Activated CD8-positive, alpha-beta memory T cell treated with anti-CD3 and anti-CD28 coated beads, Interleukin-2, amount 10 ng/mL, durations not matched to agents 7 days and 5 days (primary cell): ENCODE results near the gene CPNE4. TPM values are rescaled to one million over a fixed set of nuclear protein-coding genes. Genes with fewer than 3 reads are reported as not detected.

Source experiments
- ATAC-seq: fragments of 150-1000 bp; cut with Tn5 transposase; one replicate; pipeline ENCODE4 v1.10.0; 2021; ENCODE audit warnings: moderate library complexity
- CTCF ChIA-PET: fragments of 350-600 bp; sonication (Branson Sonifier 250); formaldehyde crosslinking; loops from one replicate; lab custom pipeline; 2021; ENCODE audit warnings: antibody characterized with exemption; lab: Charles Lee
- DNase-seq: peaks from one replicate; pipeline ENCODE4 v3.0.0-alpha.2; 2020
- H3K27ac Mint-ChIP-seq: one replicate; pipeline ENCODE4 v1.8.0; 2021; ENCODE audit warnings: mild to moderate bottlenecking, mixed read lengths
- H3K27me3 Mint-ChIP-seq: one replicate; pipeline ENCODE4 v1.8.0; 2021; ENCODE audit warnings: mixed read lengths
- H3K36me3 Mint-ChIP-seq: one replicate; pipeline ENCODE4 v1.8.0; 2021; ENCODE audit warnings: mild to moderate bottlenecking, mixed read lengths
- H3K4me1 Mint-ChIP-seq: one replicate; pipeline ENCODE4 v1.8.0; 2021; ENCODE audit warnings: mixed read lengths
- H3K4me3 Mint-ChIP-seq: one replicate; pipeline ENCODE4 v1.8.0; 2021; ENCODE audit warnings: mild to moderate bottlenecking, moderate library complexity, mixed read lengths
- H3K9me3 Mint-ChIP-seq: one replicate; pipeline ENCODE4 v1.8.0; 2022; ENCODE audit warnings: low read depth, mixed read lengths
- total RNA-seq, 2 experiments: library from RNA; stranded (reverse); gene quantifications; one replicate each; pipeline ENCODE4 v1.2.3, GENCODE V29; 2021

CPNE4 gene
- total RNA-seq, 2 experiments from 2014 or later = not detected

- Mint-ChIP-seq H3K4me1 (no peaks in the 10 kb centered on the region), H3K4me3 (no peak overlapping the region), H3K27me3 (no peaks in the 10 kb centered on the region), H3K27ac (no peak overlapping the region), H3K9me3 (no peaks in the 10 kb centered on the region), H3K36me3 (no peaks in the 10 kb centered on the region)
- CTCF ChIA-PET = no interaction called here
- ATAC-seq (no peak), DNase-seq (no peak)
These were observed 153.9 kb downstream of the CPNE4 start for GRCh38 chr3:131880948-131881347.

DNA sequence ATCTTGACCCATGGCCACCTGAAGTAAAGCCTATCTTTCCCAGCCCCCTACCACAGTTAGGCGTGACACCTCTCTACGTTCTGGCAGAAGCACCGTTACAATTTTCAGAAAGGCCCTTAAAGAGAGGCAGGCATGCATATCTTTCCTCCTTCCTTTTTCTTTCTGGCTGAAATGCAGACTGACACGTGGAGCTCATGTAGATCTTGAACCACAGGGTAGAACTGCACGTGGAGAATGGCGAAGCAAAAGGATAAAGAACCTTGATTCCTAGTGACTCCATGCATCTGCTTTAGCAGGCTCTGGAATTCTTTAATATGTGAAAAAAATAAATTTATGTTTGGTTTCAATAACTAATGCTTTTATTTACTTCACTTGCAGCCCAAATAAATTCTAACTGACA lies 166.6 kb downstream of the CPNE4 start:
- CTCF ChIA-PET = no interaction called here
- no peak overlapping the region for H3K4me3 Mint-ChIP-seq
- ATAC-seq = no peak
- H3K27ac Mint-ChIP-seq = no peak overlapping the region
- no peak for DNase-seq
- H3K27me3 Mint-ChIP-seq = no peaks in the 10 kb centered on the region
- peaks cover 2% of the 10 kb centered on the region for H3K9me3 Mint-ChIP-seq
- no peaks in the 10 kb centered on the region for H3K4me1 Mint-ChIP-seq
- no peaks in the 10 kb centered on the region for H3K36me3 Mint-ChIP-seq

- H3K36me3 Mint-ChIP-seq = no peaks in the 10 kb centered on the region
- H3K27ac Mint-ChIP-seq = no peak overlapping the region
- DNase-seq (no peak), ATAC-seq (no peak)
- no peaks in the 10 kb centered on the region for H3K27me3 Mint-ChIP-seq
- peaks cover 2% of the 10 kb centered on the region for H3K9me3 Mint-ChIP-seq
- CTCF ChIA-PET = no interaction called here
- H3K4me1 Mint-ChIP-seq = no peaks in the 10 kb centered on the region
- H3K4me3 Mint-ChIP-seq = no peak overlapping the region
These were observed 178.6 kb downstream of the CPNE4 start for GRCh38 chr3:131856171-131856570.

DNA sequence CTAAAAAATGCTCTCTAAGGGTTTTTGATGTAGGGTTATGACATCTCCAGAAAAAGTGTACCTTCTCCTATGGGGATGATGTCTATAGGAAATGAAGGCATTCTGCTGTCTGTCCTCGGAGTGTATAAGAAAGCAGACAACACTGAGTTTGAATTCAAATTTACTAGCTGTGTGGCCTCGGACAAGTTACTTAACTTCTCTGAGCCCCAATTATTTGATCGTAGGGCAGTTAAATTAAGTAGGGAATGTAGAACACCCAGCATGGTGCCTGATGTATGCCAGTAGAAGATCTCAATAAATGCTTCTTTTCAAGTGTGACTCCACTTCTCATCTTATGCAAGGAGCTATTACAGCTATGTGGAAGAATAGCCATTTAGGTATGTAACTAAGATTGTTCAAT lies 184.6 kb downstream of the CPNE4 start:
- H3K36me3 Mint-ChIP-seq = no peaks in the 10 kb centered on the region
- no peak for ATAC-seq
- peaks cover 2% of the 10 kb centered on the region for H3K9me3 Mint-ChIP-seq
- no peaks in the 10 kb centered on the region for H3K4me1 Mint-ChIP-seq
- no peak overlapping the region for H3K27ac Mint-ChIP-seq
- CTCF ChIA-PET = no interaction called here
- H3K27me3 Mint-ChIP-seq = no peaks in the 10 kb centered on the region
- no peak overlapping the region for H3K4me3 Mint-ChIP-seq
- DNase-seq = no peak

- Mint-ChIP-seq H3K27me3 (no peaks in the 10 kb centered on the region), H3K4me3 (no peak overlapping the region), H3K4me1 (no peaks in the 10 kb centered on the region), H3K36me3 (no peaks in the 10 kb centered on the region), H3K9me3 (peaks cover 2% of the 10 kb centered on the region), H3K27ac (no peak overlapping the region)
- CTCF ChIA-PET = no interaction called here
- no peak for DNase-seq
- no peak for ATAC-seq
These were observed 185.2 kb downstream of the CPNE4 start for GRCh38 chr3:131849616-131850015.

- H3K9me3 Mint-ChIP-seq = no peaks in the 10 kb centered on the region
- H3K27ac Mint-ChIP-seq = no peak overlapping the region
- H3K36me3 Mint-ChIP-seq = no peaks in the 10 kb centered on the region
- no peak overlapping the region for H3K4me3 Mint-ChIP-seq
- DNase-seq (no peak), ATAC-seq (no peak)
- CTCF ChIA-PET = no interaction called here
- no peaks in the 10 kb centered on the region for H3K27me3 Mint-ChIP-seq
- H3K4me1 Mint-ChIP-seq = no peaks in the 10 kb centered on the region
These were observed 186.8 kb downstream of the CPNE4 start for GRCh38 chr3:131847966-131848510.

DNA sequence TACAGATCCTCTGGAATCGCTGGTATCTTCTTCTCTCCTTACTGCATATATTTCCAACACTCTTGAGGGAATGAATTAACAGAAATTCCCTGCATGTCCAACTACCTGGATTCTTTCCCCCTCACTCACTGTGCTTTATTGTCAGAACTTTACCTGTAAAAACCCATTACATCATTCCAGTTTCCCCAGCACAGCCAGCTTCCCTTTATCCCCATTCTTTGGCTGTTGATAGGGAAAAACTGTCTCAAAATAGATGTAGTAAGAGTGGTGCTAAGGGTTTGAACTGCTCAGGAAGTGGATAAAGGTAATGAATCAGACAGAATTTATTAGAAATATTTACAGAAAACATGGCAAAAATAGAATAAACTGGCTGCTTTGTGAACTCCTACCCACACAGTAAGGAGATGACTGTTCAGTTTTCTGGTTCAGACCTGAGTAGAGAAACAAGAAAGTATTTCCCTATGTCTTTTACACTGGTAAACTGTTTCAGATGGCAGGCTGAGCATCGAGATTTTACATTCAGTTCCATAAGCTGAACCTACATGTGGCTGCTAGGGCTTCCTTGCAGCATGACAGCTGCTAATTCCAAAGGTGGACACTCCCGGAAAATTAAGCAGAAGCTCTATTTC lies 188.4 kb downstream of the CPNE4 start:
- H3K4me1 Mint-ChIP-seq = no peaks in the 10 kb centered on the region
- no peak for DNase-seq
- H3K9me3 Mint-ChIP-seq = no peaks in the 10 kb centered on the region
- CTCF ChIA-PET = no interaction called here
- no peak overlapping the region for H3K4me3 Mint-ChIP-seq
- H3K27me3 Mint-ChIP-seq = no peaks in the 10 kb centered on the region
- ATAC-seq = no peak
- H3K27ac Mint-ChIP-seq = no peak overlapping the region
- no peaks in the 10 kb centered on the region for H3K36me3 Mint-ChIP-seq

DNA sequence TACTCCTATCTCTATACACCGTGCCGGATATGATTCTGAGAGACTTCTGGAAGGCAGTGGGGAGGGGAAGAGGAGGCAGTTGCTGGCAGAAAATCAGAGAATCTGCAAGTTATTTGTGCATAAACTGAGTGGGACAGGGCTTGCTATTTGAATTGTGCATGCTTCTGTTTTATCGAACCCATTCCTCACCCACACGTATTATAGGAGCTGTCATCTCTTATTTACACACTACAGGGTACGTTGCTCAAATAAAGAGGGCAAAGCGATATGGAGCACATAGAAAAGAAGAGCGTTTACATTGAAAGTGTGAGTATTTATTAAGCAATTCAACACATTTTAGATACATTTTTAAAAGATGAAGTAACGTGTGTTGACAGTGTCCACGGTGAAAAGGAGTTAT lies 191.6 kb downstream of the CPNE4 start:
- DNase-seq (no peak), ATAC-seq (no peak)
- no peak overlapping the region for H3K27ac Mint-ChIP-seq
- H3K36me3 Mint-ChIP-seq = no peaks in the 10 kb centered on the region
- H3K27me3 Mint-ChIP-seq = no peaks in the 10 kb centered on the region
- no peaks in the 10 kb centered on the region for H3K9me3 Mint-ChIP-seq
- no peak overlapping the region for H3K4me3 Mint-ChIP-seq
- H3K4me1 Mint-ChIP-seq = no peaks in the 10 kb centered on the region
- CTCF ChIA-PET = no interaction called here

- H3K27ac Mint-ChIP-seq = no peak overlapping the region
- DNase-seq (no peak), ATAC-seq (no peak)
- H3K9me3 Mint-ChIP-seq = no peaks in the 10 kb centered on the region
- H3K4me3 Mint-ChIP-seq = no peak overlapping the region
- CTCF ChIA-PET = no interaction called here
- no peaks in the 10 kb centered on the region for H3K4me1 Mint-ChIP-seq
- H3K27me3 Mint-ChIP-seq = no peaks in the 10 kb centered on the region
- no peaks in the 10 kb centered on the region for H3K36me3 Mint-ChIP-seq
These were observed 194.5 kb downstream of the CPNE4 start for GRCh38 chr3:131840156-131840797.

DNA sequence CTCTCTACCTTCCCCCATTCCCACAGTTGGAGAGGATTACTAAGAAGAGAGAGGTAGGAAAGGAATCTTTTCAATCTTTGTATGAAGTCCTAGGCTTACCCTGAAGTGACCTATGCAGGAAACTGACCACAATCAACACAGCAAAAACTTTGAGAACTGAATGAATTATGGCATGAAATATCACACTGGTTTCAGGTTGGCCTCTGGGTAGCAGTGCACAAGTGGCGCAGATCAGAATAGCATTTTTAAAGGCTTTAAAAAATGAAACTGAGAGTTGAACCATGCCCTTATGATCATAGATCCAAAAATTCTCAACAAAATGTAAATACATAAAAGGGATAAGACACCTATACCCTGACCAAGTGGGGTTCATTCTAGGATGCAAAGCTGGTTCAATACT lies 198.9 kb downstream of the CPNE4 start:
- Mint-ChIP-seq H3K27ac (no peak overlapping the region), H3K4me3 (no peak overlapping the region), H3K9me3 (no peaks in the 10 kb centered on the region), H3K36me3 (no peaks in the 10 kb centered on the region), H3K27me3 (no peaks in the 10 kb centered on the region), H3K4me1 (no peaks in the 10 kb centered on the region)
- ATAC-seq (no peak), DNase-seq (no peak)
- CTCF ChIA-PET = no interaction called here

DNA sequence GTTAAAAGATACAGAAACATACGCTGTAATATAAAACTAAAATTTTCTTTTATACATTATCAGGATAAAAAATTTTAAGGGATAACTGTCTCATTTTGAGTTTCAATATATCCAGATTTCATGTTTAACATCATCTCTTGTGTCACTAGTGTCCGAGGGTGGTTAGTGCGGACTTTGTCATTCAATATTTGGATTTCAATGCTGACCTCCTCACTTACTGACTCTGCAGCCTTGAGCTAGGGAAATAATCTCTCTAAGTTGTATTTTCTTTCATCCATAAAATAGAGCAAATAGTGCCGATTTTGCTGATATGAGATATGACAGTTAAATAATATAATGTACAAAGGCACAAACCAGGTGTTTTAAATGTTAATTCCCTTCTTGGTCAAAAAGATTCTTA lies 203.2 kb downstream of the CPNE4 start:
- Mint-ChIP-seq H3K4me3 (no peak overlapping the region), H3K4me1 (no peaks in the 10 kb centered on the region), H3K27me3 (peaks cover 10% of the 10 kb centered on the region), H3K9me3 (no peaks in the 10 kb centered on the region), H3K27ac (no peak overlapping the region), H3K36me3 (no peaks in the 10 kb centered on the region)
- ATAC-seq (no peak), DNase-seq (no peak)
- CTCF ChIA-PET = no interaction called here

DNA sequence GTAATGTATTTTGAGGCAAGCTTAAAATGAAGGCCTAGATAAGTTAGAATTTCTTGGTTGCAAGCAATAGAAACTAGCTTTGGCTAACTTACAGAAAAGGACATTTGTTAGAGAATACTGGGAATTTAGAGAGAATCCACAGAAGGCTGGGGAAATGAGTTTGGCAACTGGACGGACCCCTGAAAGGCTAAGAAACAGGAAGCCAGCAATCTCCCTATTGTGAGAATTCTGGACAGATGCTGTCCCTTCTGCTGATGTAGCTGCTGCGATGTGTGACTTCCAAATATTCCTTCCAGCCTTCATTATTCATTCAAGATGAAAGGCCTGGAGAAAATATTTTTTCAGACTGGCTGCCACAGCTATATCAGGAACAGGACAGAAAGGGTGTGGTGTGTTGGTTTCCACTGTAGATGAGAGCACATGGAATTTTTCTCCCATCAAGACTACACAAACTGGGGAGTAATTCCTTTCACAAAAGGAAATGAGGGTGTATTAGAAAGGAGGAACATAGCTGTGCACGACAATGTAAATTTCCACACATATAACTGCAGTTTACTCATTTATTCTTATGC lies 213.5 kb downstream of the CPNE4 start:
- ATAC-seq (no peak), DNase-seq (no peak)
- Mint-ChIP-seq H3K4me1 (no peaks in the 10 kb centered on the region), H3K27me3 (peaks cover 2% of the 10 kb centered on the region), H3K4me3 (no peak overlapping the region), H3K27ac (no peak overlapping the region), H3K9me3 (no peaks in the 10 kb centered on the region), H3K36me3 (no peaks in the 10 kb centered on the region)
- CTCF ChIA-PET = no interaction called here

- no peak overlapping the region for H3K27ac Mint-ChIP-seq
- DNase-seq (no peak), ATAC-seq (no peak)
- no peak overlapping the region for H3K4me3 Mint-ChIP-seq
- CTCF ChIA-PET = no interaction called here
- no peaks in the 10 kb centered on the region for H3K9me3 Mint-ChIP-seq
- H3K4me1 Mint-ChIP-seq = no peaks in the 10 kb centered on the region
- H3K36me3 Mint-ChIP-seq = no peaks in the 10 kb centered on the region
- peaks cover 2% of the 10 kb centered on the region for H3K27me3 Mint-ChIP-seq
These were observed 215.3 kb downstream of the CPNE4 start for GRCh38 chr3:131819381-131820055.

DNA sequence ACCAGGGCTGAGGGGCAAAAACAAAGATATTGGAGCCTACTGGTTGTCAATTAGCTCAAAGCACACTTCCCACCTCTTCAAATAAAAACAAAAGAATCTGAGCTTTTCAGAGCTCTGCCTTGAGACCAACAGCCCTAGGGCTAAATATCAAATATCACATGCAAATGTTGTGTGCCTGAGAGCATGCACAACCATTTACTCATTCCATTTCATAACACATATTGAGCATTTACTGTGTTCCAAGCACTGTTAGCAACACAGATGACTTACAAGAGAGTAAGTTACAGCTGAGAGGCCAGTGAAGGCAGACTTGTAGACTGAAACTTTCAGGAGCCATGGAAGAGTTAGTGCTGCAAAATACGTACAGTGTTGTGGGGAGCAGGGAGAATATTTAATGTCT lies 222.4 kb downstream of the CPNE4 start:
- no peaks in the 10 kb centered on the region for H3K9me3 Mint-ChIP-seq
- DNase-seq (no peak), ATAC-seq (no peak)
- H3K27ac Mint-ChIP-seq = no peak overlapping the region
- CTCF ChIA-PET = no interaction called here
- no peak overlapping the region for H3K4me3 Mint-ChIP-seq
- no peaks in the 10 kb centered on the region for H3K36me3 Mint-ChIP-seq
- no peaks in the 10 kb centered on the region for H3K4me1 Mint-ChIP-seq
- peaks cover 24% of the 10 kb centered on the region for H3K27me3 Mint-ChIP-seq
